PC-9 (cell line): Measurements from ENCODE around the gene ZDHHC15. TPM values are rescaled to one million over a fixed set of nuclear protein-coding genes. Genes with fewer than 3 reads are reported as not detected.
"Not testable (repeated sequence)": the region's sequence is repeated elsewhere in the genome, so short reads cannot be mapped to it uniquely, and the experiment has no call there.

ENCODE experiments used
- BruUV-seq: library from RNA; stranded (reverse); fragments of 400-500 nt; replicated peaks from 2 replicates; lab custom pipeline; 2021; lab: Mats Ljungman, UMichigan
- CTCF ChIA-PET: fragments of 300-600 bp; sonication (Branson Sonifier 250); formaldehyde crosslinking; loops from one replicate; lab custom pipeline; 2022; ENCODE audit warnings: antibody characterized with exemption; lab: Charles Lee
- POLR2A ChIA-PET: fragments of 300-600 bp; sonication (Branson Sonifier 250); formaldehyde crosslinking; loops from one replicate; lab custom pipeline; 2022; ENCODE audit warnings: antibody characterized with exemption; ENCODE audit not compliant: unreplicated experiment; lab: Charles Lee
- DNase-seq, 2 experiments: peaks; one replicate each; pipeline versions ENCODE4 v3.0.0 to v3.0.0-alpha.2; 2015 to 2022; ENCODE audit warnings: mixed read lengths in 1 of 2
- H2AFZ ChIP-seq: fragments of 200-600 bp; sonication (generic); 2 replicates; pipeline ENCODE4 v1.8.1; 2017; ENCODE audit warnings: antibody characterized with exemption
- H3F3A ChIP-seq: fragments of 200-600 bp; sonication (generic); 2 replicates; pipeline ENCODE4 v1.8.1; 2017; ENCODE audit warnings: antibody characterized with exemption, mild to moderate bottlenecking, low read depth; ENCODE audit not compliant: insufficient read depth
- H3K27ac ChIP-seq: fragments of 200-600 bp; sonication (generic); 2 replicates; pipeline ENCODE4 v1.6.1; 2016; ENCODE audit warnings: mixed run types
- H3K27me3 ChIP-seq: fragments of 200-600 bp; sonication (generic); 2 replicates; pipeline ENCODE4 v1.6.1; 2016; ENCODE audit warnings: low read depth, mixed run types; ENCODE audit not compliant: insufficient read depth
- H3K36me3 ChIP-seq: fragments of 200-600 bp; sonication (generic); 2 replicates; pipeline ENCODE4 v1.6.1; 2016; ENCODE audit warnings: low read depth, mixed run types
- H3K4me1 ChIP-seq: fragments of 200-600 bp; sonication (generic); replicated peaks from 2 replicates; pipeline ENCODE4 v1.6.1; 2016; ENCODE audit warnings: mixed run types; ENCODE audit not compliant: insufficient read depth
- H3K4me2 ChIP-seq: fragments of 200-600 bp; sonication (generic); 2 replicates; pipeline ENCODE4 v1.6.1; 2017; ENCODE audit warnings: mixed run types
- H3K4me3 ChIP-seq: fragments of 200-600 bp; sonication (generic); 2 replicates; pipeline ENCODE4 v1.6.1; 2016; ENCODE audit warnings: mixed run types
- H3K79me2 ChIP-seq: fragments of 200-600 bp; sonication (generic); 2 replicates; pipeline ENCODE4 v1.6.1; 2017; ENCODE audit warnings: low read depth, mixed run types
- H3K9me2 ChIP-seq: fragments of 200-600 bp; sonication (generic); 2 replicates; pipeline ENCODE4 v1.8.1; 2017; ENCODE audit warnings: mild to moderate bottlenecking; ENCODE audit not compliant: insufficient read depth
- H3K9me3 ChIP-seq: fragments of 200-600 bp; sonication (generic); 2 replicates; pipeline ENCODE4 v1.8.1; 2016; ENCODE audit warnings: low read depth; ENCODE audit not compliant: insufficient read depth
- H4K20me1 ChIP-seq: fragments of 200-600 bp; sonication (generic); 2 replicates; pipeline ENCODE4 v1.8.1; 2017; ENCODE audit not compliant: insufficient read depth
- CTCF ChIP-seq: fragments of 200-600 bp; sonication (generic); conservative IDR thresholded peaks from 2 replicates; pipeline ENCODE4 v1.6.1; 2017; ENCODE audit warnings: mixed run types, antibody characterized with exemption, mild to moderate bottlenecking, moderate library complexity
- EZH2 ChIP-seq: fragments of 200-600 bp; sonication (generic); IDR thresholded peaks from 2 replicates; pipeline ENCODE4 v1.8.0; 2017; ENCODE audit warnings: antibody characterized with exemption, low read depth
- intact Hi-C: fragments of 100-400 bp; cut with micrococcal nuclease; formaldehyde crosslinking; loops from one replicate; pipeline ENCODE4 v1.10.0; 2022; ENCODE audit not compliant: unreplicated experiment
- total RNA-seq: library from RNA; stranded (reverse); gene quantifications from 2 replicates; pipeline ENCODE4 v1.2.3, GENCODE V29; 2021

ZDHHC15 gene
- total RNA-seq, 1 experiment from 2014 or later, result not detected

- no peaks in the 10 kb centered on the region for H3K79me2 ChIP-seq
- no peaks in the 10 kb centered on the region for H3K4me1 ChIP-seq
- H4K20me1 ChIP-seq, result no peaks in the 10 kb centered on the region
- no peak overlapping the region for H3K27ac ChIP-seq
- DNase-seq, result no peak
- intact Hi-C loops, result no loop called here
- no peak overlapping the region for H3K4me3 ChIP-seq
- H3F3A ChIP-seq, result no peaks in the 10 kb centered on the region
- H3K4me2 ChIP-seq, result no peak overlapping the region
- TF ChIP-seq CTCF (no peak), EZH2 (no peak)
- no peaks in the 10 kb centered on the region for H3K9me3 ChIP-seq
- no peaks in the 10 kb centered on the region for H3K36me3 ChIP-seq
- no TSS peak for BruUV-seq
- no peaks in the 10 kb centered on the region for H3K27me3 ChIP-seq
- no peaks in the 10 kb centered on the region for H3K9me2 ChIP-seq
- H2AFZ ChIP-seq, result no peak overlapping the region
- ChIA-PET POLR2A (no interaction called here), CTCF (interaction anchor here (0.6 kb wide), 1 partner anchor 106 kb away, joined by 10 read pairs; no protein-coding TSS in a partner anchor)
Measured at GRCh38 chrX:75546724-75547511, 24.1 kb upstream of the ZDHHC15 start.

- no peaks in the 10 kb centered on the region for H3K9me2 ChIP-seq
- intact Hi-C loops, result no loop called here
- no peaks in the 10 kb centered on the region for H3K79me2 ChIP-seq
- no peaks in the 10 kb centered on the region for H3K9me3 ChIP-seq
- H3K4me3 ChIP-seq, result no peak overlapping the region
- no TSS peak for BruUV-seq
- no peaks in the 10 kb centered on the region for H3K36me3 ChIP-seq
- ChIA-PET POLR2A (no interaction called here), CTCF (no interaction called here)
- H2AFZ ChIP-seq, result no peak overlapping the region
- no peak overlapping the region for H3K4me2 ChIP-seq
- no peaks in the 10 kb centered on the region for H3F3A ChIP-seq
- H3K27me3 ChIP-seq, result no peaks in the 10 kb centered on the region
- no peaks in the 10 kb centered on the region for H4K20me1 ChIP-seq
- TF ChIP-seq EZH2 (no peak), CTCF (no peak)
- no peaks in the 10 kb centered on the region for H3K4me1 ChIP-seq
- H3K27ac ChIP-seq, result no peak overlapping the region
- no peak for DNase-seq
Measured at GRCh38 chrX:75544786-75545185, 21.9 kb upstream of the ZDHHC15 start.

- H3K4me1 ChIP-seq, result no peaks in the 10 kb centered on the region
- H3K36me3 ChIP-seq, result no peaks in the 10 kb centered on the region
- intact Hi-C loops, result no loop called here
- no peaks in the 10 kb centered on the region for H3F3A ChIP-seq
- DNase-seq, result no peak
- no peaks in the 10 kb centered on the region for H4K20me1 ChIP-seq
- no peaks in the 10 kb centered on the region for H3K9me2 ChIP-seq
- H3K4me3 ChIP-seq, result no peak overlapping the region
- no peak for TF ChIP-seq EZH2
- H2AFZ ChIP-seq, result no peak overlapping the region
- CTCF ChIA-PET, result no interaction called here
- no peak overlapping the region for H3K27ac ChIP-seq
- no TSS peak for BruUV-seq
- H3K27me3 ChIP-seq, result no peaks in the 10 kb centered on the region
- no peaks in the 10 kb centered on the region for H3K79me2 ChIP-seq
- POLR2A ChIA-PET, result no interaction called here
- no peak overlapping the region for H3K4me2 ChIP-seq
- no peaks in the 10 kb centered on the region for H3K9me3 ChIP-seq
Measured at GRCh38 chrX:75483933-75484332, 38.9 kb downstream of the ZDHHC15 start.

GRCh38 chrX:75461780-75462179 is 61.1 kb downstream of the ZDHHC15 start:
- H3K9me3 ChIP-seq, H3K4me3 ChIP-seq, H2AFZ ChIP-seq, POLR2A ChIA-PET, H4K20me1 ChIP-seq, H3F3A ChIP-seq, H3K79me2 ChIP-seq, H3K4me2 ChIP-seq, H3K4me1 ChIP-seq, BruUV-seq, H3K36me3 ChIP-seq, H3K9me2 ChIP-seq, H3K27me3 ChIP-seq, intact Hi-C loops, H3K27ac ChIP-seq, DNase-seq, CTCF ChIA-PET: not testable (repeated sequence)
